HepG2 (cell line): ENCODE results near the gene C3orf22. TPM values are rescaled to one million over a fixed set of nuclear protein-coding genes. Genes with fewer than 3 reads are reported as not detected.

Experiments used
- DNMT3B ChIP-seq: conservative IDR thresholded peaks from 2 replicates; pipeline ENCODE4 v1.6.1; 2016; ENCODE audit warnings: missing biosample characterization, control low read depth
- GABPB1 ChIP-seq: IDR thresholded peaks from 2 replicates; pipeline ENCODE4 v1.6.1; 2016; ENCODE audit warnings: mild to moderate bottlenecking, missing genetic modification reagents, moderate library complexity, missing compliant biosample characterization
- HMGA1 ChIP-seq: sonication (generic); formaldehyde crosslinking; conservative IDR thresholded peaks from 2 replicates; pipeline ENCODE4 v1.4.0; 2020; ENCODE audit warnings: missing genetic modification reagents
- POLR2G ChIP-seq: fragments of 200-400 bp; formaldehyde crosslinking; IDR thresholded peaks from 2 replicates; pipeline ENCODE4 v1.6.1; 2018; ENCODE audit warnings: mild to moderate bottlenecking, low read depth, low read length, moderate library complexity
- ZNF205 ChIP-seq: IDR thresholded peaks from 2 replicates; pipeline ENCODE4 v1.6.1; 2018; ENCODE audit warnings: missing biosample characterization, missing genetic modification reagents
- ZNF230 ChIP-seq: sonication (generic); formaldehyde crosslinking; IDR thresholded peaks from 2 replicates; pipeline ENCODE4 v1.4.0; 2020; ENCODE audit warnings: mild to moderate bottlenecking, missing genetic modification reagents
- ZNF446 ChIP-seq: sonication (generic); formaldehyde crosslinking; IDR thresholded peaks from 2 replicates; pipeline ENCODE4 v1.5.0; 2020; ENCODE audit warnings: mild to moderate bottlenecking, missing genetic modification reagents
- ZNF713 ChIP-seq: sonication (generic); formaldehyde crosslinking; IDR thresholded peaks from 2 replicates; pipeline ENCODE4 v1.4.0; 2020; ENCODE audit warnings: mild to moderate bottlenecking, missing genetic modification reagents
- ZNF75D ChIP-seq: sonication (generic); formaldehyde crosslinking; IDR thresholded peaks from 2 replicates; pipeline ENCODE4 v1.8.1; 2023; ENCODE audit warnings: missing genetic modification reagents, mild to moderate bottlenecking, borderline replicate concordance
- ZSCAN12 ChIP-seq: sonication (generic); formaldehyde crosslinking; IDR thresholded peaks from 2 replicates; pipeline ENCODE4 v1.9.0; 2021; ENCODE audit warnings: mild to moderate bottlenecking, missing genetic modification reagents
- polyA plus RNA-seq, 8 experiments: library from polyadenylated mRNA; depleted of rRNA in 3 of 8; stranded (reverse) in 7 of 8; unstranded in 1 of 8; fragments of >200 nt; fragmentation: Illumina TruSeq in 4 of 8; extraction: Trizol in 4 of 8; gene quantifications; 2 replicates each; pipeline versions ENCODE4 v1.2.1 to v1.2.3, GENCODE V29; 2011 to 2016; ENCODE audit warnings: low read depth in 4 of 8, missing spikeins in 1 of 8, mixed read lengths in 1 of 8; ENCODE audit not compliant: insufficient read depth in 1 of 8
- total RNA-seq, 5 experiments: library from RNA; depleted of rRNA; stranded (reverse); fragments of >200 nt; fragmentation: Illumina TruSeq; extraction: Trizol; gene quantifications; 2 replicates each; pipeline ENCODE4 v1.2.3, GENCODE V29; 2016; ENCODE audit warnings: low read depth in 1 of 5
- TF ChIP-seq, protein P1 (sequence below), 2 experiments: fragments of 450-650 bp in 1 of 2; sonication (generic) in 1 of 2; formaldehyde crosslinking in 1 of 2; IDR thresholded peaks; 2 replicates each; pipeline versions ENCODE4 v1.6.1 to v1.8.0; 2016 to 2022; ENCODE audit warnings: antibody characterized with exemption in 1 of 2, mild to moderate bottlenecking in 1 of 2, missing genetic modification reagents in 1 of 2
- TF ChIP-seq, protein P2 (sequence below): sonication (generic); formaldehyde crosslinking; IDR thresholded peaks from 2 replicates; pipeline ENCODE4 v1.4.0; 2020; ENCODE audit warnings: missing genetic modification reagents
- TF ChIP-seq, protein P3 (sequence below): sonication (generic); formaldehyde crosslinking; IDR thresholded peaks from 2 replicates; pipeline ENCODE4 v1.5.1; 2020; ENCODE audit warnings: mild to moderate bottlenecking, missing genetic modification reagents, borderline replicate concordance

Gene C3orf22
- total and polyA plus RNA-seq, 2 of the 13 experiments (the other 11 are each of a cell fraction or from before 2014, with no cell fraction given), result not detected

DNA sequence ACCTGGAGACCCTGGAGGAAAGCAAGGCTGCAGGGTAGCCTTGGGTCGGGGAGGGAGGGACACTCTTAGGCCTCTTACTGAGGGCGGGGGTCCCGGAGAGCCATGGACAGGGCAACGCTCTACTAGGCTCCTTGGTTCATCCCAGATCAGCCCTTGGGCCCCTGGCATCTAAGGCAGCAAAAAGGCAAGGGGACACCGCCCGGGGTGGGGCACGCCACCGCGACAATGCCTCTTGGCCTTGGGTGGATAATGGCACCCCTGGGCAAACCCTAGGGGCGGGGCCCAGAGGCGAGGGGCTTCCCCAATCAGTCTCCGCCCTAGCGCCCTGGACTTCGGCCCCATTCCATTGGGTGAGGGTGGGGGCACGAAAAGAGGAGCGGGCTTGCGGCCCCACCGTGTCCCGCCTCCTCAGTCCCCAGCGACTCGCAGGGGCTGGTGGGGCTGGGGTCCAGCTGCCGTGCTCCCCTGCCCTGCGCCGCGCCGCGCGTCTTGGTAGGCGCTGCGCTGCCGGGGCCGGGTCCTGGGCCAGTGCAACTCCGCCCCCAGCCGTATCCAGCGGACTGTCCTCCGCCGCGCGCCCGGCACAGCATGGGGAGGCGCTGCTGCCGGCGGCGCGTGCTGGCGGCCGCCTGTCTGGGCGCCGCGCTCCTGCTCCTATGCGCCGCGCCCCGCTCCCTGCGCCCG lies 34.8 kb downstream of the C3orf22 start, which contains the start of gene CHST13 (continued):
- TF ChIP-seq, protein P1, sequence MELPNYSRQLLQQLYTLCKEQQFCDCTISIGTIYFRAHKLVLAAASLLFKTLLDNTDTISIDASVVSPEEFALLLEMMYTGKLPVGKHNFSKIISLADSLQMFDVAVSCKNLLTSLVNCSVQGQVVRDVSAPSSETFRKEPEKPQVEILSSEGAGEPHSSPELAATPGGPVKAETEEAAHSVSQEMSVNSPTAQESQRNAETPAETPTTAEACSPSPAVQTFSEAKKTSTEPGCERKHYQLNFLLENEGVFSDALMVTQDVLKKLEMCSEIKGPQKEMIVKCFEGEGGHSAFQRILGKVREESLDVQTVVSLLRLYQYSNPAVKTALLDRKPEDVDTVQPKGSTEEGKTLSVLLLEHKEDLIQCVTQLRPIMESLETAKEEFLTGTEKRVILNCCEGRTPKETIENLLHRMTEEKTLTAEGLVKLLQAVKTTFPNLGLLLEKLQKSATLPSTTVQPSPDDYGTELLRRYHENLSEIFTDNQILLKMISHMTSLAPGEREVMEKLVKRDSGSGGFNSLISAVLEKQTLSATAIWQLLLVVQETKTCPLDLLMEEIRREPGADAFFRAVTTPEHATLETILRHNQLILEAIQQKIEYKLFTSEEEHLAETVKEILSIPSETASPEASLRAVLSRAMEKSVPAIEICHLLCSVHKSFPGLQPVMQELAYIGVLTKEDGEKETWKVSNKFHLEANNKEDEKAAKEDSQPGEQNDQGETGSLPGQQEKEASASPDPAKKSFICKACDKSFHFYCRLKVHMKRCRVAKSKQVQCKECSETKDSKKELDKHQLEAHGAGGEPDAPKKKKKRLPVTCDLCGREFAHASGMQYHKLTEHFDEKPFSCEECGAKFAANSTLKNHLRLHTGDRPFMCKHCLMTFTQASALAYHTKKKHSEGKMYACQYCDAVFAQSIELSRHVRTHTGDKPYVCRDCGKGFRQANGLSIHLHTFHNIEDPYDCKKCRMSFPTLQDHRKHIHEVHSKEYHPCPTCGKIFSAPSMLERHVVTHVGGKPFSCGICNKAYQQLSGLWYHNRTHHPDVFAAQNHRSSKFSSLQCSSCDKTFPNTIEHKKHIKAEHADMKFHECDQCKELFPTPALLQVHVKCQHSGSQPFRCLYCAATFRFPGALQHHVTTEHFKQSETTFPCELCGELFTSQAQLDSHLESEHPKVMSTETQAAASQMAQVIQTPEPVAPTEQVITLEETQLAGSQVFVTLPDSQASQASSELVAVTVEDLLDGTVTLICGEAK (IDR thresholded peaks at IDR 0.05), result no peak
- TF ChIP-seq, protein P1 (CRISPR knock-in tag; IDR thresholded peaks at IDR 0.05), result peak; percentile 63; the same call in 1 of the 2 replicates
- TF ChIP-seq ZNF205 (CRISPR knock-in tag) (no peak), ZNF713 (no peak), ZNF75D (CRISPR knock-in tag) (no peak), GABPB1 (CRISPR knock-in tag) (peak; percentile 64), POLR2G (peak; percentile 71), DNMT3B (CRISPR knock-in tag) (no peak; the same call in 1 of the 2 replicates), ZNF230 (no peak; the same call in 1 of the 2 replicates), ZNF446 (CRISPR knock-in tag) (0 out of 2 replicates have a peak, but pooled peaks have one; percentile 11), HMGA1 (CRISPR knock-in tag) (no peak), ZSCAN12 (CRISPR knock-in tag) (no peak)
- TF ChIP-seq, protein P2, sequence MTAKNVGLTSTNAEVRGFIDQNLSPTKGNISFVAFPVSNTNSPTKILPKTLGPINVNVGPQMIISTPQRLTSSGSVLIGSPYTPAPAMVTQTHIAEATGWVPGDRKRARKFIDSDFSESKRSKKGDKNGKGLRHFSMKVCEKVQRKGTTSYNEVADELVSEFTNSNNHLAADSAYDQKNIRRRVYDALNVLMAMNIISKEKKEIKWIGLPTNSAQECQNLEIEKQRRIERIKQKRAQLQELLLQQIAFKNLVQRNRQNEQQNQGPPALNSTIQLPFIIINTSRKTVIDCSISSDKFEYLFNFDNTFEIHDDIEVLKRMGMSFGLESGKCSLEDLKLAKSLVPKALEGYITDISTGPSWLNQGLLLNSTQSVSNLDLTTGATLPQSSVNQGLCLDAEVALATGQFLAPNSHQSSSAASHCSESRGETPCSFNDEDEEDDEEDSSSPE, result peak; percentile 77
- TF ChIP-seq, protein P3, sequence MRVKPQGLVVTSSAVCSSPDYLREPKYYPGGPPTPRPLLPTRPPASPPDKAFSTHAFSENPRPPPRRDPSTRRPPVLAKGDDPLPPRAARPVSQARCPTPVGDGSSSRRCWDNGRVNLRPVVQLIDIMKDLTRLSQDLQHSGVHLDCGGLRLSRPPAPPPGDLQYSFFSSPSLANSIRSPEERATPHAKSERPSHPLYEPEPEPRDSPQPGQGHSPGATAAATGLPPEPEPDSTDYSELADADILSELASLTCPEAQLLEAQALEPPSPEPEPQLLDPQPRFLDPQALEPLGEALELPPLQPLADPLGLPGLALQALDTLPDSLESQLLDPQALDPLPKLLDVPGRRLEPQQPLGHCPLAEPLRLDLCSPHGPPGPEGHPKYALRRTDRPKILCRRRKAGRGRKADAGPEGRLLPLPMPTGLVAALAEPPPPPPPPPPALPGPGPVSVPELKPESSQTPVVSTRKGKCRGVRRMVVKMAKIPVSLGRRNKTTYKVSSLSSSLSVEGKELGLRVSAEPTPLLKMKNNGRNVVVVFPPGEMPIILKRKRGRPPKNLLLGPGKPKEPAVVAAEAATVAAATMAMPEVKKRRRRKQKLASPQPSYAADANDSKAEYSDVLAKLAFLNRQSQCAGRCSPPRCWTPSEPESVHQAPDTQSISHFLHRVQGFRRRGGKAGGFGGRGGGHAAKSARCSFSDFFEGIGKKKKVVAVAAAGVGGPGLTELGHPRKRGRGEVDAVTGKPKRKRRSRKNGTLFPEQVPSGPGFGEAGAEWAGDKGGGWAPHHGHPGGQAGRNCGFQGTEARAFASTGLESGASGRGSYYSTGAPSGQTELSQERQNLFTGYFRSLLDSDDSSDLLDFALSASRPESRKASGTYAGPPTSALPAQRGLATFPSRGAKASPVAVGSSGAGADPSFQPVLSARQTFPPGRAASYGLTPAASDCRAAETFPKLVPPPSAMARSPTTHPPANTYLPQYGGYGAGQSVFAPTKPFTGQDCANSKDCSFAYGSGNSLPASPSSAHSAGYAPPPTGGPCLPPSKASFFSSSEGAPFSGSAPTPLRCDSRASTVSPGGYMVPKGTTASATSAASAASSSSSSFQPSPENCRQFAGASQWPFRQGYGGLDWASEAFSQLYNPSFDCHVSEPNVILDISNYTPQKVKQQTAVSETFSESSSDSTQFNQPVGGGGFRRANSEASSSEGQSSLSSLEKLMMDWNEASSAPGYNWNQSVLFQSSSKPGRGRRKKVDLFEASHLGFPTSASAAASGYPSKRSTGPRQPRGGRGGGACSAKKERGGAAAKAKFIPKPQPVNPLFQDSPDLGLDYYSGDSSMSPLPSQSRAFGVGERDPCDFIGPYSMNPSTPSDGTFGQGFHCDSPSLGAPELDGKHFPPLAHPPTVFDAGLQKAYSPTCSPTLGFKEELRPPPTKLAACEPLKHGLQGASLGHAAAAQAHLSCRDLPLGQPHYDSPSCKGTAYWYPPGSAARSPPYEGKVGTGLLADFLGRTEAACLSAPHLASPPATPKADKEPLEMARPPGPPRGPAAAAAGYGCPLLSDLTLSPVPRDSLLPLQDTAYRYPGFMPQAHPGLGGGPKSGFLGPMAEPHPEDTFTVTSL (CRISPR knock-in tag), result peak; percentile 34
